PC-3 (cell line): ENCODE results near the gene SHLD1. TPM values are rescaled to one million over a fixed set of nuclear protein-coding genes. Genes with fewer than 3 reads are reported as not detected.

Experiments used
- ATAC-seq: fragments of 200-7000 bp; cut with Tn5 transposase; 2 replicates; pipeline ENCODE4 v1.9.1; 2020; ENCODE audit warnings: mild to moderate bottlenecking, moderate library complexity
- BruUV-seq: library from RNA; stranded (reverse); fragments of 400-500 nt; replicated peaks from 2 replicates; lab custom pipeline; 2021; lab: Mats Ljungman, UMichigan
- CTCF ChIA-PET: fragments of 300-600 bp; sonication (Branson Sonifier 250); formaldehyde crosslinking; loops from one replicate; lab custom pipeline; 2022; ENCODE audit warnings: antibody characterized with exemption; lab: Charles Lee
- POLR2A ChIA-PET: fragments of 300-600 bp; sonication (Branson Sonifier 250); formaldehyde crosslinking; loops from one replicate; lab custom pipeline; 2022; ENCODE audit warnings: antibody characterized with exemption; ENCODE audit not compliant: unreplicated experiment; lab: Charles Lee
- DNase-seq: peaks from one replicate; pipeline ENCODE4 v3.0.0-alpha.2; 2015
- H2AFZ ChIP-seq: fragments of 300-600 bp; sonication (generic); 2 replicates; pipeline ENCODE4 v1.6.0; 2016; ENCODE audit warnings: antibody characterized with exemption, low read length
- H3F3A ChIP-seq: fragments of 300-600 bp; sonication (generic); one replicate; pipeline ENCODE4 v1.6.0; 2017; ENCODE audit warnings: antibody characterized with exemption, low read length, control low read depth, mild to moderate bottlenecking; ENCODE audit not compliant: unreplicated experiment
- H3K27ac ChIP-seq: fragments of 300-600 bp; sonication (generic); 2 replicates; pipeline ENCODE4 v1.5.1; 2016; ENCODE audit warnings: mild to moderate bottlenecking, low read length
- H3K27me3 ChIP-seq: fragments of 300-600 bp; sonication (generic); 2 replicates; pipeline ENCODE4 v1.6.1; 2016; ENCODE audit warnings: low read length, mixed read lengths
- H3K36me3 ChIP-seq: fragments of 300-600 bp; sonication (generic); 2 replicates; pipeline ENCODE4 v1.6.1; 2016; ENCODE audit warnings: low read depth, mixed run types, low read length, mixed read lengths
- H3K4me1 ChIP-seq: fragments of 300-600 bp; sonication (generic); 2 replicates; pipeline ENCODE4 v1.5.1; 2016; ENCODE audit warnings: low read length; ENCODE audit not compliant: insufficient read depth
- H3K4me2 ChIP-seq: fragments of 300-600 bp; sonication (generic); 2 replicates; pipeline ENCODE4 v1.6.0; 2016; ENCODE audit warnings: low read length
- H3K4me3 ChIP-seq: fragments of 300-600 bp; sonication (generic); 2 replicates; pipeline ENCODE4 v1.5.1; 2016; ENCODE audit warnings: mild to moderate bottlenecking, low read length, mixed read lengths
- H3K79me2 ChIP-seq: fragments of 300-600 bp; sonication (generic); 2 replicates; pipeline ENCODE4 v1.6.1; 2017; ENCODE audit warnings: low read length, mixed read lengths
- H3K9ac ChIP-seq: fragments of 300-600 bp; sonication (generic); 2 replicates; pipeline ENCODE4 v1.6.0; 2016; ENCODE audit warnings: mild to moderate bottlenecking, low read length
- H3K9me2 ChIP-seq: fragments of 300-600 bp; sonication (generic); replicated peaks from 2 replicates; pipeline ENCODE4 v1.6.1; 2016; ENCODE audit warnings: mixed run types, low read length, mixed read lengths
- H3K9me3 ChIP-seq: fragments of 300-600 bp; sonication (generic); 2 replicates; pipeline ENCODE4 v1.6.1; 2016; ENCODE audit warnings: low read length, mixed read lengths
- H4K20me1 ChIP-seq: fragments of 300-600 bp; sonication (generic); 2 replicates; pipeline ENCODE4 v1.6.1; 2016; ENCODE audit warnings: low read length, mixed read lengths
- CTCF ChIP-seq: fragments of 300-600 bp; sonication (generic); conservative IDR thresholded peaks from 2 replicates; pipeline ENCODE4 v1.5.1; 2017; ENCODE audit warnings: antibody characterized with exemption, low read depth, mild to moderate bottlenecking, low read length
- EZH2 ChIP-seq: fragments of 300-600 bp; sonication (generic); IDR thresholded peaks from one replicate; pipeline ENCODE4 v1.6.1; 2017; ENCODE audit warnings: antibody characterized with exemption, mild to moderate bottlenecking, low read length; ENCODE audit not compliant: unreplicated experiment
- EZH2phosphoT487 ChIP-seq: fragments of 300-600 bp; sonication (generic); IDR thresholded peaks from 2 replicates; pipeline ENCODE4 v1.6.1; 2018; ENCODE audit warnings: mild to moderate bottlenecking, antibody characterized with exemption, low read length, borderline replicate concordance
- intact Hi-C: fragments of 100-400 bp; cut with micrococcal nuclease; formaldehyde crosslinking; loops from 2 replicates; pipeline ENCODE4 v1.9.0; 2023
- total RNA-seq: library from RNA; depleted of rRNA; stranded (reverse); fragments of >200 nt; gene quantifications from 2 replicates; pipeline ENCODE4 v1.2.3, GENCODE V29; 2014

The SHLD1 gene
- total RNA-seq, 1 experiment from 2014 or later = 3.4 TPM

DNA sequence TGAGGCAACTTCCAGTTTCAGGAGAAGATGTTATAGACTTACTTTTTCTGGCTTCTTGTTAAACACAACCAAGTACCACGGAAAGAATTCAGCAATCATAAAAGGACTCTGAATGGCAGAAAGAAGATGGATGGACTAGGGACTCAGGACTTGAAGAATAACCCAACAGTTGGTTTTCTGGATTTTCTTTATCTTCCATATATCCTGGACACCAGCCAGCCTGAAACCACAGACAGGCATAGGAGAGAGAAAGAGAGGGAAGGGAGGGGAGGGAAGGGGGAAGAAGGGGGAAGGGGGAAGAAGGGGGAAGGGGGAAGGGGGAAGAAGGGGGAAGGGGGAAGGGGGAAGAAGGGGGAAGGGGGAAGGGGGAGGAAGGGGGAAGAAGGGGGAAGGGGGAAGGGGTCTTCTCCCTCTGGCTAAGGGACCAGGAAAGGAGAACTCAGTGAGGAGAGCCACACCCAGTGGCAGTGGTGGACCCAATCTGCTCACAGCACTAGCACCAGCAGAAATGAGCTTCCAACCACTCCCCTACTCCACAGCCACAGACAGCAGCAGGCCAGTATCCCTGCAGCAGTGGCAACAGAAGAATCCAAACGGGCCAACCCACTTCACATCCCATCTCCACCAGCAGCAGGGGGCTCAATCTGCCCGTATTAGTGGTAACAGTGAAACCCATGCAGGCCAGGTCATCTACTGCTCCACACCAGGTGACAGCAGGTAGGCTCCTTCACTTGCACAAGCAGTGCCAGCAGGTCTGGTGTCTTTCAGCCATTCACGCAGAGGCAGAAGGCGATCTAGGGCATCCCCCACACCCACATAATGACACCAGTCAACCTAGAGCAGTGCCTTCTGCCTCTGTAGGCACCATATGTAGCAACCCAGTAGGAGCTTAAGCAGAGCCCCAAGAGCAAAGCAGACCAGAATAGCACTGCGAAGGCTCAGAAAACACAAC is 121.5 kb downstream of the SHLD1 start:
- H3K79me2 ChIP-seq = no peaks in the 10 kb centered on the region
- intact Hi-C loops = no loop called here
- H3K9me2 ChIP-seq = no peaks in the 10 kb centered on the region
- H4K20me1 ChIP-seq = no peaks in the 10 kb centered on the region
- H3F3A ChIP-seq = no peaks in the 10 kb centered on the region
- no TSS peak for BruUV-seq
- H3K36me3 ChIP-seq = no peaks in the 10 kb centered on the region
- no peak overlapping the region for H3K27ac ChIP-seq
- DNase-seq (no peak), ATAC-seq (no peak)
- no peaks in the 10 kb centered on the region for H3K9me3 ChIP-seq
- H2AFZ ChIP-seq = no peak overlapping the region
- H3K4me1 ChIP-seq = no peaks in the 10 kb centered on the region
- ChIA-PET POLR2A (no interaction called here), CTCF (no interaction called here)
- H3K4me2 ChIP-seq = no peak overlapping the region
- TF ChIP-seq EZH2phosphoT487 (no peak), EZH2 (no peak), CTCF (no peak)
- H3K9ac ChIP-seq = no peak overlapping the region
- H3K27me3 ChIP-seq = peaks cover 22% of the 10 kb centered on the region; the same call in 1 of the 2 replicates
- H3K4me3 ChIP-seq = no peak overlapping the region

GRCh38 chr20:5877128-5877527 is 126.9 kb downstream of the SHLD1 start:
- no TSS peak for BruUV-seq
- H2AFZ ChIP-seq = no peak overlapping the region
- ATAC-seq = no peak
- no peaks in the 10 kb centered on the region for H3F3A ChIP-seq
- TF ChIP-seq CTCF = no peak
- TF ChIP-seq EZH2phosphoT487 = no peak
- no peak for TF ChIP-seq EZH2
- H3K9ac ChIP-seq = no peak overlapping the region
- H4K20me1 ChIP-seq = no peaks in the 10 kb centered on the region
- no peaks in the 10 kb centered on the region for H3K4me1 ChIP-seq
- DNase-seq = no peak
- peaks cover 21% of the 10 kb centered on the region; the same call in 1 of the 2 replicates for H3K27me3 ChIP-seq
- no peaks in the 10 kb centered on the region for H3K36me3 ChIP-seq
- no peak overlapping the region for H3K4me3 ChIP-seq
- no peaks in the 10 kb centered on the region for H3K9me2 ChIP-seq
- no peak overlapping the region for H3K27ac ChIP-seq
- H3K9me3 ChIP-seq = no peaks in the 10 kb centered on the region
- CTCF ChIA-PET = no interaction called here
- intact Hi-C loops = no loop called here
- POLR2A ChIA-PET = no interaction called here
- H3K79me2 ChIP-seq = no peaks in the 10 kb centered on the region
- H3K4me2 ChIP-seq = no peak overlapping the region

GRCh38 chr20:5880326-5880725 is 130.1 kb downstream of the SHLD1 start:
- Histone ChIP-seq H2AFZ (no peak overlapping the region), H3K4me3 (no peak overlapping the region), H3K9me3 (no peaks in the 10 kb centered on the region), H3K27ac (no peak overlapping the region), H3K36me3 (no peaks in the 10 kb centered on the region), H3K27me3 (peaks cover 22% of the 10 kb centered on the region; the same call in 1 of the 2 replicates), H3K79me2 (no peaks in the 10 kb centered on the region), H3F3A (no peaks in the 10 kb centered on the region), H3K9ac (no peak overlapping the region), H3K4me2 (no peak overlapping the region), H3K4me1 (no peaks in the 10 kb centered on the region), H4K20me1 (no peaks in the 10 kb centered on the region), H3K9me2 (no peaks in the 10 kb centered on the region)
- POLR2A ChIA-PET = interaction anchor here (0.6 kb wide), 2 partner anchors 152 to 670 kb away, joined by 3 to 6 read pairs; no protein-coding TSS in a partner anchor
- TF ChIP-seq EZH2 (no peak), EZH2phosphoT487 (no peak), CTCF (no peak)
- intact Hi-C loops = no loop called here
- ATAC-seq = no peak
- BruUV-seq = no TSS peak
- DNase-seq = no peak
- CTCF ChIA-PET = no interaction called here
